PC-3 (cell line): Measurements from ENCODE around the gene RPAP2. TPM values are rescaled to one million over a fixed set of nuclear protein-coding genes. Genes with fewer than 3 reads are reported as not detected.
"Not testable (repeated sequence)": the region's sequence is repeated elsewhere in the genome, so short reads cannot be mapped to it uniquely, and the experiment has no call there.

Experiments
- ATAC-seq: fragments of 200-7000 bp; cut with Tn5 transposase; 2 replicates; pipeline ENCODE4 v1.9.1; 2020; ENCODE audit warnings: mild to moderate bottlenecking, moderate library complexity
- Bru-seq: library from RNA; stranded (reverse); fragments of 400-500 nt; gene quantifications from one replicate; lab custom pipeline; 2021; lab: Mats Ljungman, UMichigan
- BruChase-seq, 2 experiments: library from RNA; stranded (reverse); fragments of 400-500 nt; gene quantifications; one replicate each; lab custom pipeline; 2021; lab: Mats Ljungman, UMichigan
- BruUV-seq: library from RNA; stranded (reverse); fragments of 400-500 nt; replicated peaks from 2 replicates; lab custom pipeline; 2021; lab: Mats Ljungman, UMichigan
- CTCF ChIA-PET: fragments of 300-600 bp; sonication (Branson Sonifier 250); formaldehyde crosslinking; loops from one replicate; lab custom pipeline; 2022; ENCODE audit warnings: antibody characterized with exemption; lab: Charles Lee
- POLR2A ChIA-PET: fragments of 300-600 bp; sonication (Branson Sonifier 250); formaldehyde crosslinking; loops from one replicate; lab custom pipeline; 2022; ENCODE audit warnings: antibody characterized with exemption; ENCODE audit not compliant: unreplicated experiment; lab: Charles Lee
- DNase-seq: peaks from one replicate; pipeline ENCODE4 v3.0.0-alpha.2; 2015
- H2AFZ ChIP-seq: fragments of 300-600 bp; sonication (generic); 2 replicates; pipeline ENCODE4 v1.6.0; 2016; ENCODE audit warnings: antibody characterized with exemption, low read length
- H3F3A ChIP-seq: fragments of 300-600 bp; sonication (generic); one replicate; pipeline ENCODE4 v1.6.0; 2017; ENCODE audit warnings: antibody characterized with exemption, low read length, control low read depth, mild to moderate bottlenecking; ENCODE audit not compliant: unreplicated experiment
- H3K27ac ChIP-seq: fragments of 300-600 bp; sonication (generic); 2 replicates; pipeline ENCODE4 v1.5.1; 2016; ENCODE audit warnings: mild to moderate bottlenecking, low read length
- H3K27me3 ChIP-seq: fragments of 300-600 bp; sonication (generic); 2 replicates; pipeline ENCODE4 v1.6.1; 2016; ENCODE audit warnings: low read length, mixed read lengths
- H3K36me3 ChIP-seq: fragments of 300-600 bp; sonication (generic); 2 replicates; pipeline ENCODE4 v1.6.1; 2016; ENCODE audit warnings: low read depth, mixed run types, low read length, mixed read lengths
- H3K4me1 ChIP-seq: fragments of 300-600 bp; sonication (generic); 2 replicates; pipeline ENCODE4 v1.5.1; 2016; ENCODE audit warnings: low read length; ENCODE audit not compliant: insufficient read depth
- H3K4me2 ChIP-seq: fragments of 300-600 bp; sonication (generic); 2 replicates; pipeline ENCODE4 v1.6.0; 2016; ENCODE audit warnings: low read length
- H3K4me3 ChIP-seq: fragments of 300-600 bp; sonication (generic); 2 replicates; pipeline ENCODE4 v1.5.1; 2016; ENCODE audit warnings: mild to moderate bottlenecking, low read length, mixed read lengths
- H3K79me2 ChIP-seq: fragments of 300-600 bp; sonication (generic); 2 replicates; pipeline ENCODE4 v1.6.1; 2017; ENCODE audit warnings: low read length, mixed read lengths
- H3K9ac ChIP-seq: fragments of 300-600 bp; sonication (generic); 2 replicates; pipeline ENCODE4 v1.6.0; 2016; ENCODE audit warnings: mild to moderate bottlenecking, low read length
- H3K9me2 ChIP-seq: fragments of 300-600 bp; sonication (generic); replicated peaks from 2 replicates; pipeline ENCODE4 v1.6.1; 2016; ENCODE audit warnings: mixed run types, low read length, mixed read lengths
- H3K9me3 ChIP-seq: fragments of 300-600 bp; sonication (generic); 2 replicates; pipeline ENCODE4 v1.6.1; 2016; ENCODE audit warnings: low read length, mixed read lengths
- H4K20me1 ChIP-seq: fragments of 300-600 bp; sonication (generic); 2 replicates; pipeline ENCODE4 v1.6.1; 2016; ENCODE audit warnings: low read length, mixed read lengths
- CTCF ChIP-seq: fragments of 300-600 bp; sonication (generic); conservative IDR thresholded peaks from 2 replicates; pipeline ENCODE4 v1.5.1; 2017; ENCODE audit warnings: antibody characterized with exemption, low read depth, mild to moderate bottlenecking, low read length
- EZH2 ChIP-seq: fragments of 300-600 bp; sonication (generic); IDR thresholded peaks from one replicate; pipeline ENCODE4 v1.6.1; 2017; ENCODE audit warnings: antibody characterized with exemption, mild to moderate bottlenecking, low read length; ENCODE audit not compliant: unreplicated experiment
- EZH2phosphoT487 ChIP-seq: fragments of 300-600 bp; sonication (generic); IDR thresholded peaks from 2 replicates; pipeline ENCODE4 v1.6.1; 2018; ENCODE audit warnings: mild to moderate bottlenecking, antibody characterized with exemption, low read length, borderline replicate concordance
- intact Hi-C: fragments of 100-400 bp; cut with micrococcal nuclease; formaldehyde crosslinking; loops from 2 replicates; pipeline ENCODE4 v1.9.0; 2023
- long read RNA-seq: library from polyadenylated mRNA; unstranded; transcript quantifications from one replicate; pipeline ENCODE4 v2.0.0, GENCODE V29; 2021; ENCODE audit not compliant: unreplicated experiment
- total RNA-seq: library from RNA; depleted of rRNA; stranded (reverse); fragments of >200 nt; gene quantifications from 2 replicates; pipeline ENCODE4 v1.2.3, GENCODE V29; 2014; rRNA removed

Gene RPAP2
- total RNA-seq, result 4.1 and 4.3 TPM in 2 replicates
- Bru-seq, nascent RNA, result percentile 75 among the genes with signal in this experiment
- BruChase-seq, experiment 1, labeled RNA remaining after a 6-hour chase, result percentile 72 among the genes with signal in this experiment
- percentile 82 among the genes with signal in this experiment for BruChase-seq, experiment 2, labeled RNA remaining after a 2-hour chase
- long read RNA-seq, full-length matches to known transcripts, result 13 of 28 reads
- long read RNA-seq, partial matches to known transcripts, result 5 of 28 reads
- long read RNA-seq, other reads (novel, unspliced or antisense), result 10 of 28 reads

GRCh38 chr1:92298573-92299476, at the start of gene RPAP2, which contains the start of gene GLMN:
RPAP2 (plus strand) TSS chr1:92299059; CDS start chr1:92299074, 15 bp downstream.
GLMN (minus strand) TSS chr1:92298987; CDS start chr1:92297999, 988 bp downstream.
- Histone ChIP-seq H3K4me1 (peaks cover 16% of the 10 kb centered on the region; the same call in 1 of the 2 replicates), H3K4me3 (peak within 1 kb of the TSS; percentile 83), H3F3A (no peaks in the 10 kb centered on the region), H3K9me3 (no peaks in the 10 kb centered on the region), H3K9me2 (no peaks in the 10 kb centered on the region), H3K27me3 (no peaks in the 10 kb centered on the region), H2AFZ (peak within 1 kb of the TSS; percentile 64), H3K36me3 (peaks cover 21% of the 10 kb centered on the region; the same call in 1 of the 2 replicates), H3K27ac (peak within 1 kb of the TSS; percentile 65), H3K79me2 (peaks cover 45% of the 10 kb centered on the region), H3K9ac (peak within 1 kb of the TSS; percentile 88), H4K20me1 (no peaks in the 10 kb centered on the region), H3K4me2 (peak within 1 kb of the TSS; percentile 97)
- intact Hi-C loops, result loop anchor here (10.0 kb wide), 1 partner anchor 794 kb away; the partner anchor contains the start of gene CDC7
- BruUV-seq, result TSS peak; percentile 68
- POLR2A ChIA-PET, result no interaction called here
- CTCF ChIA-PET, result no interaction called here
- DNase-seq, result peak; percentile 89
- TF ChIP-seq EZH2phosphoT487, result no peak
- 0 out of 2 replicates have a peak, but pooled peaks have one; percentile 26 for TF ChIP-seq CTCF
- peak; percentile 96 for ATAC-seq

GRCh38 chr1:92254714-92255113, 44.1 kb upstream of the RPAP2 start:
- H3K27ac ChIP-seq, H4K20me1 ChIP-seq, H3F3A ChIP-seq, H3K79me2 ChIP-seq, H3K9me2 ChIP-seq, H2AFZ ChIP-seq, ATAC-seq, BruUV-seq, H3K9me3 ChIP-seq, POLR2A ChIA-PET, DNase-seq, intact Hi-C loops, H3K4me3 ChIP-seq, H3K4me1 ChIP-seq, H3K9ac ChIP-seq, H3K4me2 ChIP-seq, H3K36me3 ChIP-seq, H3K27me3 ChIP-seq: not testable (repeated sequence)
- CTCF ChIA-PET, result interaction anchor here (1.1 kb wide), 1 partner anchor 37 kb away, joined by 3 read pairs; no protein-coding TSS in a partner anchor

GRCh38 chr1:92259350-92259749, 39.5 kb upstream of the RPAP2 start:
- no peak for TF ChIP-seq CTCF
- no peak for TF ChIP-seq EZH2
- no peak for TF ChIP-seq EZH2phosphoT487
- DNase-seq (peak; percentile 8), ATAC-seq (no peak)
- no peak overlapping the region for H3K9ac ChIP-seq
- no peaks in the 10 kb centered on the region for H3K9me3 ChIP-seq
- no peak overlapping the region for H3K4me2 ChIP-seq
- no peaks in the 10 kb centered on the region for H3K27me3 ChIP-seq
- no peaks in the 10 kb centered on the region for H3K9me2 ChIP-seq
- no peak overlapping the region for H3K4me3 ChIP-seq
- no peak overlapping the region for H3K27ac ChIP-seq
- CTCF ChIA-PET, result no interaction called here
- POLR2A ChIA-PET, result no interaction called here
- BruUV-seq, result no TSS peak
- intact Hi-C loops, result no loop called here
- H3F3A ChIP-seq, result no peaks in the 10 kb centered on the region
- H4K20me1 ChIP-seq, result no peaks in the 10 kb centered on the region
- no peak overlapping the region for H2AFZ ChIP-seq
- H3K36me3 ChIP-seq, result no peaks in the 10 kb centered on the region; the same call in none of the 2 replicates
- H3K79me2 ChIP-seq, result no peaks in the 10 kb centered on the region
- no peaks in the 10 kb centered on the region for H3K4me1 ChIP-seq
